Measurements from ENCODE around the gene TTLL11.
A peak's percentile ranks its signal among the peaks of the same experiment; 100 is the strongest.
"Not testable (repeated sequence)": the region's sequence is repeated elsewhere in the genome, so short reads cannot be mapped to it uniquely, and the experiment has no call there.

The TTLL11 gene

GRCh38 chr9:122125509-122126330, 32.6 kb upstream of the TTLL11 start:
- peak; percentile 74 for DNase-seq

GRCh38 chr9:122125158-122125508, 32.0 kb upstream of the TTLL11 start:
- DNase-seq: peak; percentile 95

DNA sequence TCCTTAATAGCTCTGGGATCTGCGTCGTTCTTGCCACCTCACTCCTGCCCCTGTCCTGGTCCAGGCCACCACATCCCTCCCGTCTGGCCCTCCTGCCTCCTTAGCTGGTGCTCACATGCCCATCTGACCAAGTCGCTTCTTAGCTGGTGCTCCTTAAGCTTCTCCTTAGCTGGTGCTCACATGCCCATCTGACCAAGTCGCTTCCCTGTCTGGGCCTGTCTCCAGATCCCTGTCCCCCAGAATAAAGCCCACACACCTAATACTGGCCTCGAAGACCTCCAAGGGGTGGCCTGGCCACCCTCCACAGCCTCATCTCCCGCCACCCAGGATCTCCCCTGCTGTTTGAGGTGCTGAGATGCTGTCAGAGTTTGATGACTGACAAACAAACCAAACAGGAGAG, 31.4 kb upstream of the TTLL11 start:
- DNase-seq: no peak

GRCh38 chr9:122124048-122124447, 30.9 kb upstream of the TTLL11 start:
- DNase-seq: no peak

DNA sequence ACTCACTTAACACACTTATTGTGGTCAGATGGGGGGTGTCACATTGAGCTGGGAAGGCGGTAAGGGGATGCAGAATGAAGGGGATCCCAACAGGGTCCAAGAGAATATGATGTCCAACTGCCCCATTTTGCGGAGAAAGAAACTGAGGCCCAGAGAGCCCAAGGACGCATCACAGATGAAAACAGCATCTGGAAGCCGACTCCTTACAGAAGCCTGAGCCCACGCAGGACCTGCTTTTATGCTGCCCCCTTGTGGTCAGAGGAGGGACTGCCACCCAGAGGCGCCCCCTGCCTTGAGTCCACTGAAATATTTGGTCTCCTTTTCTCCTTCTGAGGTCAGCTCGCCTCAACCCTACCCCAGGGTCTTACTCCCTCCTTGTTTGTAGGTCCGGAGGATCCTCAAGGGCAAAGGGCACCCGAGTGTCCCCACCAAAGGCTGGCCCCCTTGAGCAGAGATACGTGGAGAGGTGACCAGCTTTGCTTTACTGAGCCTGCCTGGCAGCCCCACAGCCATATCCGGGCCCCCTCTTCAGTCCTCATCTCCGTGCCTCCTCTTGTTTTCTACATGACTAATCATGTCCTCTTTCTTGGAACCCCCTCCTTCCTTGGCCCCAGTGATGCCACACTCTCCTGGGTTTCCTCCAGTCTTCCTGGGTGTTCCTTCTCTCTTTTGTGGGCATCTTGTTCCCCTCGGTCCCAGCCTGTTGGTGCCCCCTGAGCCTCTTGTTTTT, 30.0 kb upstream of the TTLL11 start:
- DNase-seq: peak; percentile 86

DNA sequence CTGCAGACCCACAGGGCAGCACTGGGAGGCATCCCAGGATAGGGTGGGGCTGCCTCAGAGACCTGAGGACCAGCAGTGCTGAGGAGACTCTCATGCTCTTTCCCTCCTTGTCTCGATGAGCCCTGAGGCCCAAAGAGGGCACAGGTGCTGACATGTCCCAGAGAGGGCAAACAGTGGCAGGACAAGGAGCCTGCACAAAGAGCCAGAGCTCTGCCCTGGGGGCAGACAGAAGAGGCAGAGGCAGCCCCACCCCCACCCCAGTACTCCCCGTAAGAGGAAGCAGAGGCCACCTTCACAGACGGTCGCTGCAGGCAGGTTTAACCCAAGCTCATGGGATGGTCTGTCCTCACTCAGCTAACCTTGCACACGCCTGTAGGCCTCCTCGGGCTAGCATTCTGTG, 29.4 kb upstream of the TTLL11 start:
- DNase-seq: no peak

DNA sequence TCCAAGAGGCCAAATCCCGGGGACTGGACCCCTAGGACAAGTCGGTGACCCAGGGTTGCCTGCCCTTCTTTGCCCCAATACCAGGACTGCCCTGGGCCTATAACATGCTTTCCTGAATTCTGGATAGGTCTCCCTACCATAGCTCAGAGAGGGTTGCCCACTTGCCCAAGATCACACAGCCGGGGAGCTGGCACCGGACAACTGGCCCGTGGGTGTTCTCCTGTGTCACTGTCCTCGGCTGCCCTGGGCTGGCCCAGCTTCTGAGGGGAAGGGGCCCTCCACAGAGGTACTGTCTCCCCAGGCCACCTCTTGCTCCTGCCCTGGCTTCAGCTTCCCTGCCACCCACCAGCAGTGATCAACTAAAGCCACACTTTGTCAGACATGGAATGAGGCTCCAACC, 28.8 kb upstream of the TTLL11 start:
- no peak for DNase-seq

DNA sequence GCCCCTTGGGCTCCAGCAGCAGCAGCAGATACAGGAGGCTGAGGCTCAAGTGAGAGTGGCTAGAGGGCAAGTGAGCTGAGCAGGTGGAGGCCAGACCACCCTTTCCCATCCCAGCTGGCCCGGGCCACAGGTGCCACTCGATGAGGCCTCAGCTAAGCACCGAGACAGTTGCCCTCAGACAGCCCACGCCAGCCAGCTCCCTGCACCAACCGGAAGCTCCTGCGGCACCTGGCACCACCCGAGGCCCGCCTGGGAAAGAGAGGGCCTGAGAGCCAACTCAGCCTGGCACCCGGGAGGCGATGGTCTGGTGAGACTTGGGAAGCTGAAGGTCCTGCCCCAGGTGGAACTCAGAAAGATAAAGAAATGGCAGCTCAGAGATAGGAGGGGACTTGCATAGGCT, 28.3 kb upstream of the TTLL11 start:
- DNase-seq: no peak

- DNase-seq: no peak
Observed at GRCh38 chr9:122120316-122121071, 27.4 kb upstream of the TTLL11 start.

- no peak for DNase-seq
Observed at GRCh38 chr9:122119721-122120120, 26.6 kb upstream of the TTLL11 start.

DNA sequence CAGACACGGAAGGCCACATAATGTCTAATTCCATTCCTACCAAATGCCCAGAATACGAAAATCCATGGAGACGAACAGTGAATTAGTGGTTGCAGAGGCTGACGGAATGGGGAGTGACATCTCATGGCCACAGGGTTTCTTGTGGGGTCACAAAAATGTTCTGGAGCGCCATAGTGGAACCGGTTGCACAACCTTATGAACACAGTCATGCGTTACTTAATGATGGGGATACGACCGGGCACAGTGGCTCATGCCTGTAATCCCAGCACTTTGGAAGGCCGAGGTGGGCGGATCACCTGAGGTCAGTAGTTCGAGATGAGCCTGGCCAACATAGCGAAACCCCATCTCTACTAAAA, 26.0 kb upstream of the TTLL11 start:
- no peak for DNase-seq

DNA sequence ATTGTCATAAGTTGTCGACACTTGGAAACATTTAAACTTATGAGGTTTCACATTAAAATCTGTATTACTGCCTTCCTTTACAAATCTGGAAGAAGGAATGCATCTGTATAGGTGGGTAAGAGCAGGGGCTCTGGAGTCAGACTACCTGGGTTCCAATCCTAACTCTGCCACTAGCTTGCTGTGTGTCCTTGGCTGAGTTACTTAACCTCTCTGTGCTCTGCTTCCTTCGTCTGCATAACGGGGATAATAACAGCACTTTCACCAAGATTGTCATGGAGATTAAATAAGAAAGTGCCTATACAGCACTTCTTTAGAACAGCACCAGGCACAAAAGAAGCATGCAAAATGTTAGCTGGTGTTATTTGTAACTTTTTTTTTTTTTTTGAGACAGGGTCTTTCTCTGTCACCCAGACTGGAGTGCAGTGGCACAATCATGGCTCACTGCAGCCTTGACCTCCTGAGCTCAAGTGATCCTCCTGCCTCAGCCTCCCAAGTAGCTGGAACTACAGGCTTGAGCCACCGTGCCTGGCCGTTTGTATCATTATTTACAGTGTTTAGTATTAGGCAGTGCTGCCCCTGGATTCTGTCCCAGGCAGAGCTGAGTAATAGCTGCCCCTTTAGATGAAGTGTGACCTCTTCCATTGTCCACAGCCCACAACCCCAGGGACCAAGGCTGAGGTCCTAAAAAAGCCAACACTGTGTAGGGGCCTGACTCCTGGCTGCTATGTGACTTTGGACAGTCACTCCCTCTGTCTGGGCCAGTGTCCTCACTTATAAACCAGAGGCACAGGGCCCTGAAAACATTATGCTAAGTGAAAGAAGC, 25.4 kb upstream of the TTLL11 start:
- no peak for DNase-seq

GRCh38 chr9:122117241-122117640, 24.1 kb upstream of the TTLL11 start:
- DNase-seq: not testable (repeated sequence)

DNA sequence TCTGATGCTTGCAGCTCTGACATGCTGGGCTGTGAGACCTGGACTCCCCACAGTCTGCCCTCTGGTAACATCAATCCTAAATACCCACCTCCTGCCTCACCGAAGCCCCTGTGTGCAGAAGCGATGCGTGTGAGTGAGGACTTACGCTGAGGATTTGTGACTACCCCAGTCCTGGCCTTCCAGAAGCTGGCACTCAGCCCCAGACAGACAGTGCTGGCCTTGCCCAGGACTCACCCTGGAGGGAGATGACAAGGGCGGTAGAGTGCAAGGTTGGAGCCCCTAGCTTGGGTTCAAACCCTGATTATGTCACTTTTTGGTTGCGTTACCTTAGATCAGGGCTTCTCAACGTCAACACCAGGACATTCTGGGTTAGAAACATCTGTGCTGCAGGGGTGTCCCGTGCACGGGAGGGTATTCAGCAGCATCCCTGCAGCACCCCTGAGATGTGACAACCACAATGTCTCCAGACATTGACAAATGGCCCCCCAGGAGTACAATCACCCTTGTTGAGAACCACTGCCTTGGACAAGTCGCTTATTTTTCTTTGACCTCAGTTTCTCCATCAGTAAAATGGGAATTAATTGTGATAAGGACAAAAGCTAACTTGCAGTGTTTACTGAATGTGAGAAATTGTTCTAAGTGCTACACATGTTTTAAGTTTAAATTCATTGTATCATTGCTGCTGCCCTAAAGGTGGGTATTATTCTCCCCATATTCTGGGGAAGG, 23.5 kb upstream of the TTLL11 start:
- DNase-seq: no peak

DNA sequence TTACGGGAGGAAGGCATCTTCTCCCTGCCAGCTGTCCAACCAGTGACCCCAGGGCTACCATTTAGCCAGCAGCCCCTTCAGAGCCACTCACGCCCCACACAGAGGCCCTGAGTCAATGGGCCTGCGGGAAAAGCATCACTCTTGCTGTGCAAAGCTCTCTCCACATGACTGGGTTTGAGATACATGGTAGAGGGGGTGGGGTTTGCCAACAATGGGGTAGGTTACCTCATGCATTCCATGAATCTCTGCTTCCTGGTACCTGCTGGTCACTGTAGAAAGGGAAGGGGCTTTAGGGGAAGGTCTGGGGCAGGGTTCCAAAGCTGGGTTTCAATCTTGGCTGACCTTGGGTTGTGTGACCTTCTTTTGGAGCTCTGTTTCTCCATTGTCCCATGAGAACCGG, 22.9 kb upstream of the TTLL11 start:
- DNase-seq: no peak

GRCh38 chr9:122115176-122116035, 22.3 kb upstream of the TTLL11 start:
- no peak for DNase-seq

DNA sequence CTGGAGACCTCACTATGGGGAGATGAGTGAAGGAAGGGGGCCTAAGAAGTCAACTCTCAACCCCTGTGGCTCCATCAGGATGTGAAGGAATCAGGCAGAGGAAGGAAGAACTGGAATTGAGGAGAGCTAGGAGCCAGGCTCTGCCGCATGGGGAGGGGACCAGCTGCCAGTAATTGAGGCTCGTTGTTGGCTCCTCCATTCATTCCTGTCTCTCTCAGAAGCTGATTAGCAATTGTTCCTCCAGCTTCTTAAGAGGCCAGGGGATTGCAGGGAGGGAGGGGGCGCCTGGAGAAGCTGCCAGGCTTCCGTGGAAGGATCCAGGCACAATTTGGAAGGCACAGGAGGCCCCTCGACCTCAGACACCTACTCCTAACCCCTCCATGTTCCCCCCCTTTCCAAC, 20.5 kb upstream of the TTLL11 start:
- no peak for DNase-seq

GRCh38 chr9:122112238-122112637, 19.1 kb upstream of the TTLL11 start:
- no peak for DNase-seq

GRCh38 chr9:122111413-122112085, 18.4 kb upstream of the TTLL11 start:
- no peak for DNase-seq

GRCh38 chr9:122110100-122110833, 17.2 kb upstream of the TTLL11 start:
- DNase-seq: no peak
